ENCODE measurements around the gene PARM1.

Gene PARM1

GRCh38 chr4:74950882-74951281, 18.0 kb downstream of the PARM1 start:
- no peak overlapping the region for H3K27ac ChIP-seq
- TF ChIP-seq, protein P1, sequence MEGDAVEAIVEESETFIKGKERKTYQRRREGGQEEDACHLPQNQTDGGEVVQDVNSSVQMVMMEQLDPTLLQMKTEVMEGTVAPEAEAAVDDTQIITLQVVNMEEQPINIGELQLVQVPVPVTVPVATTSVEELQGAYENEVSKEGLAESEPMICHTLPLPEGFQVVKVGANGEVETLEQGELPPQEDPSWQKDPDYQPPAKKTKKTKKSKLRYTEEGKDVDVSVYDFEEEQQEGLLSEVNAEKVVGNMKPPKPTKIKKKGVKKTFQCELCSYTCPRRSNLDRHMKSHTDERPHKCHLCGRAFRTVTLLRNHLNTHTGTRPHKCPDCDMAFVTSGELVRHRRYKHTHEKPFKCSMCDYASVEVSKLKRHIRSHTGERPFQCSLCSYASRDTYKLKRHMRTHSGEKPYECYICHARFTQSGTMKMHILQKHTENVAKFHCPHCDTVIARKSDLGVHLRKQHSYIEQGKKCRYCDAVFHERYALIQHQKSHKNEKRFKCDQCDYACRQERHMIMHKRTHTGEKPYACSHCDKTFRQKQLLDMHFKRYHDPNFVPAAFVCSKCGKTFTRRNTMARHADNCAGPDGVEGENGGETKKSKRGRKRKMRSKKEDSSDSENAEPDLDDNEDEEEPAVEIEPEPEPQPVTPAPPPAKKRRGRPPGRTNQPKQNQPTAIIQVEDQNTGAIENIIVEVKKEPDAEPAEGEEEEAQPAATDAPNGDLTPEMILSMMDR (conservative IDR thresholded peaks at IDR 0.05) = no peak
- TF ChIP-seq ZFX (IDR thresholded peaks at IDR 0.05) = no peak

- TF ChIP-seq, protein P1 (conservative IDR thresholded peaks at IDR 0.05) = no peak
- no peak for TF ChIP-seq ZFX (IDR thresholded peaks at IDR 0.05)
- H3K27ac ChIP-seq = no peak overlapping the region
Measured at GRCh38 chr4:74953647-74954046, 20.7 kb downstream of the PARM1 start.

DNA sequence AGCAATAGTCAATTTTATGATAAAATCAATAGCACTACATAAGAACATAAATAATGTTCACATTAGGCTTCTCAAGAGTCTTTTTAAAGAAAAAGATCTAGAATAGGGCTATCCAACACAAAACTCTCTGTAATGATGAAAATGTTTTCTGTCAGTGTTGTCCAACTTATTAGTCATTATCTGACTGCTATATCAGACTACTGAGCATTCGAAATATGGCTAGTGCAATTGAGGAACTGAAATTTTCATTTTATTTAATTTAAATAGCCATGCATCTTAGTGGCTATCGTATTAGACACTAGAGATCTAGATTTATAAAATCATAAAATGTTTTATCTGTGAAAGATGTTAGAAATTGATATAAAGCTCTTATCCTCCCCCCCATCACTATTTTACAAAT, 26.0 kb downstream of the PARM1 start:
- H3K27ac ChIP-seq = no peak overlapping the region
- no peak for TF ChIP-seq ZFX (IDR thresholded peaks at IDR 0.05)
- TF ChIP-seq, protein P1 (conservative IDR thresholded peaks at IDR 0.05) = no peak

- TF ChIP-seq ZFX (IDR thresholded peaks at IDR 0.05) = no peak
- TF ChIP-seq, protein P1 (conservative IDR thresholded peaks at IDR 0.05) = no peak
- H3K27ac ChIP-seq = no peak overlapping the region
Measured at GRCh38 chr4:74961230-74961629, 28.3 kb downstream of the PARM1 start.

- H3K27ac ChIP-seq = no peak overlapping the region
- no peak for TF ChIP-seq ZFX (IDR thresholded peaks at IDR 0.05)
- TF ChIP-seq, protein P1 (conservative IDR thresholded peaks at IDR 0.05) = no peak
Measured at GRCh38 chr4:74962584-74962983, 29.7 kb downstream of the PARM1 start.

DNA sequence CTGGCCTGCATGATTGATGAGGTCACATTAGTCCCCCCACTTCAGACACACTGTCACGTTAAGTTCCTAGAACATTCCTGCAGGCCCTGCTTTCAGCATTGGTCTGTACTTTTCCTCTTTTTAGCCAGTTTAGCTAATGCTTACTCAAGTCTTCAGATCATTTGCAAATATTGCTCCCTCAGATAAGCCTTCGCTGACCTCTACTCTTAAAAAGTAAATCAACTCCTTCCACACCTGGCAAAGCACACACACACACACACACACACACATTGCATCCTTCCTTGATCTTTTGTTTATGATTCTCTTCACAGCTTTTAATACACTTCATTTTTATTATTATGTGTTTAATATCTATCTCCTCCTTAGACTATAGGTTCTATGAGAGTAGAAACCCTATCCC, 31.4 kb downstream of the PARM1 start:
- TF ChIP-seq, protein P1 (conservative IDR thresholded peaks at IDR 0.05) = no peak
- no peak overlapping the region for H3K27ac ChIP-seq

DNA sequence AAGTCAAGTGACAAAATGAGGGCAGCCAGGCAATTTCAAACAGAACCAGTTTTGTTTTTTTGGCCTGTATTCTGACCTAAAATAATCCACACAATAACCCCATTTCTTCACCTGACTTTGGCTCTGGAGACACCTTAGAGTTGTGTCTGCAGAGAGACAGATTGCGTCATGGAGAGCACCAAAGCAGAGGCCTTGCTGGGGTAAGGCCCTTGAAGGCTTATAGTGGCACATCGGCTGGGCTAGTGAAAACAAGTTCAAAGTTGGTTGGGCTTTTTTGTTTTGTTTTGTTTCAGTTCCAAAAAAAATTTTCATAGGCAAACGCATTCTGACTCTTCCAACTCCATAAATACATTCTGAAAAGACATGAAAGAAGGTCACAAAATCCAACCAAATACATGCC, 34.4 kb downstream of the PARM1 start:
- H3K27ac ChIP-seq = no peak overlapping the region
- no peak for TF ChIP-seq ZFX (IDR thresholded peaks at IDR 0.05)
- TF ChIP-seq, protein P1 (conservative IDR thresholded peaks at IDR 0.05) = no peak
